ENCODE data around the gene DBF4.
A peak's percentile ranks its signal among the peaks of the same experiment; 100 is the strongest.
"Not testable (repeated sequence)": the region's sequence is repeated elsewhere in the genome, so short reads cannot be mapped to it uniquely, and the experiment has no call there.

The DBF4 gene

DNA sequence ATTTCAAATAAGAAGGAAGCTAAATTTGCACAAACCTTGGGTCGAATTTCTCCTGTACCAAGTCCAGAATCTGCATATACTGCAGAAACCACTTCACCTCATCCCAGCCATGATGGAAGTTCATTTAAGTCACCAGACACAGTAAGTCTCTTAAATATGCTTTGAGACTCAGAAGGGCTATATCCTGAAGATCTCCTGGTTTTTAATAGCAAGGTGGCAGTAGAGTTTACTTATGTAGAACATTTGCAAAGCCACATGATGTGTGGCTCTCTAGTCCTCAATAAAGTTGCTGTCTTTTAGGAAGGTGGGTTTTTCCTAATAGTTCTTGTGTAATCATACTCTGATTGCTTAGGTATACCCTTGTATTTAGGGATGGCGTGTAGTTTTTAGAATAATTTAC is 8.7 kb downstream of the DBF4 start:
- DNase-seq (ENCODE audit: low spot score), result no peak

DNA sequence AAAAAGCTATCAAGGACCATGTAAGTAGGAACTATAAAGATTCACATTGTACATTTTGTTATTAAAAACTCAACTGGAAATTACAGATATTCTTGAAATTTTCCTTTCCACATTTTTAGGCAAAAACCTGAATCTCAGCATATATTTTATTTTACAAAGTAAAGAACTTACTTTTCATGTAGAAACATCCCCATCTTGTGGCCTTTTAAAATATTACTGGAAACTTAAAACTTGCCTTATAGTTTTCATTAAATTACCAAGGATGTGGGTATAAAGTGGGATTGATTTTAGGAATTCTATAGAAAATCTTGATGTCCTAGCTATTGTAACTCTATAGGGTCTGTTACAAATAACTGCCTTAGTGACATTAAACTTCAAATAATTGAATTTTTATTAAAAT is 10.6 kb downstream of the DBF4 start:
- no peak for DNase-seq (ENCODE audit: low spot score)

- no peak for DNase-seq (ENCODE audit: low spot score)
These were observed 19.1 kb downstream of the DBF4 start for GRCh38 chr7:87895363-87895762.

- no peak for DNase-seq (ENCODE audit: low spot score)
These were observed 23.0 kb downstream of the DBF4 start for GRCh38 chr7:87899255-87899654.

DNA sequence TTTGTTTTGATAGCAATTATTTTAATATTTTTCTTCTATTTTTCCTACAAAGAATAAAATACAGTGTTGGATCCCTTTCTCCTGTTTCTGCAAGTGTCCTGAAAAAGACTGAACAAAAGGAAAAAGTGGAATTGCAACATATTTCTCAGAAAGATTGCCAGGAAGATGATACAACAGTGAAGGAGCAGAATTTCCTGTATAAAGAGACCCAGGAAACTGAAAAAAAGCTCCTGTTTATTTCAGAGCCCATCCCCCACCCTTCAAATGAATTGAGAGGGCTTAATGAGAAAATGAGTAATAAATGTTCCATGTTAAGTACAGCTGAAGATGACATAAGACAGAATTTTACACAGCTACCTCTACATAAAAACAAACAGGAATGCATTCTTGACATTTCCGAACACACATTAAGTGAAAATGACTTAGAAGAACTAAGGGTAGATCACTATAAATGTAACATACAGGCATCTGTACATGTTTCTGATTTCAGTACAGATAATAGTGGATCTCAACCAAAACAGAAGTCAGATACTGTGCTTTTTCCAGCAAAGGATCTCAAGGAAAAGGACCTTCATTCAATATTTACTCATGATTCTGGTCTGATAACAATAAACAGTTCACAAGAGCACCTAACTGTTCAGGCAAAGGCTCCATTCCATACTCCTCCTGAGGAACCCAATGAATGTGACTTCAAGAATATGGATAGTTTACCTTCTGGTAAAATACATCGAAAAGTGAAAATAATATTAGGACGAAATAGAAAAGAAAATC is 31.0 kb downstream of the DBF4 start:
- DNase-seq (ENCODE audit: low spot score), result not testable (repeated sequence)

- DNase-seq (ENCODE audit: low spot score), result not testable (repeated sequence)
These were observed 32.5 kb downstream of the DBF4 start for GRCh38 chr7:87908814-87909213.

- no peak for DNase-seq (ENCODE audit: low spot score)
These were observed 35.8 kb downstream of the DBF4 start for GRCh38 chr7:87912121-87912520.

- DNase-seq (ENCODE audit: low spot score), result no peak
These were observed 42.4 kb downstream of the DBF4 start for GRCh38 chr7:87918740-87919139.

GRCh38 chr7:87919875-87920274 is 43.6 kb downstream of the DBF4 start:
- no peak for DNase-seq (ENCODE audit: low spot score)

- DNase-seq (ENCODE audit: low spot score), result no peak
These were observed 44.3 kb downstream of the DBF4 start for GRCh38 chr7:87920578-87920977.

- not testable (repeated sequence) for DNase-seq (ENCODE audit: low spot score)
These were observed 46.6 kb downstream of the DBF4 start for GRCh38 chr7:87922759-87923395.

GRCh38 chr7:87926581-87927461 is 50.5 kb downstream of the DBF4 start:
- peak; percentile 56 for DNase-seq (ENCODE audit: low spot score)

DNA sequence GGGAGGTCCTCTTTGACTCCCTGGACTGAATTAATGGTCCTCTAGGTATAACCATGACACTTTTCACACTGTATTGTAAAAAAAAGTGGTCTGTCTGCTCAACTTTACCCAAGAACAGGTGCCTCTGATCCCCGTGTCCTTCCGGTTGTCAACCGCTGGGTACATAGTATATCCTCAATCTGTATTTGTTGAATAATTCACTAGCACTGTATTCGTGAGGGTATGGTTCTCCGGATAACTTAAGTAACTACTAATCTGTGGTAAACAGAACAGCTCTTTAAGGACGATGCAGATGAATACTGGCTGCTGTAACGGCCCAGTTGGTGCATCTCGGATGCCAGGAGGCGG is 57.3 kb downstream of the DBF4 start:
- no peak for DNase-seq (ENCODE audit: low spot score)

DNA sequence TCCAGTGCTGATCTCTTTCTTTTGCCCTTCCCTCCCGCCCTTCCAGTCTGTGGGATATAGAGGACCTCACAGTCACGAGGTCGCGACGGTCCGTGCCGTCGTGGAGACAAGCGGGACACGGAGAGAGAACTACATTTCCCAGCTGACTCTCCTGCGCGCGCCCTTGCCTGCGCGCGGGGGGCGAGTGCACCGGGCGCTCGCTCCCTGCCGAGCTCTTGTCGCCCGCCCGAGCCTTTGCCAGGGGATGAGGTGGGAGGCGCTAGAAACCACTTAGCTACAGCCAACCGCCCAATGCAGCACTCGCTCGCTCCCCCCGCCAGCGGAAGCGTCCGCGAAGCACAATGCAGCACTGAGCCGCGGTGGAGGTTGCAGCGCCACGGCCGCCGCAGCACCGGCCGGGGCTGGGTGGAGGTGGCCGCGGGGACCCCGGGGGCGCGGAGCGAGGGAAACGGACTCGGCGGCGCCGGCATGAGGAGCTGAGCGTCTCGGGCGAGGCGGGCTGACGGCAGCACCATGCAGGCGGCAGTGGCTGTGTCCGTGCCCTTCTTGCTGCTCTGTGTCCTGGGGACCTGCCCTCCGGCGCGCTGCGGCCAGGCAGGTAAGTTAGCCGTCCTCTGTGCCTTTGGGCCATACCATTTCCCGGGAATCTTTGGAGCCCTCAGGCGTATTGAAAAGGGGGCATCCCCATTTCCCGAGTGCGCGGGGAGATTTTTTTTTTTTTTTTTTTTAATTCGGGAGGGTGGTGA is 57.8 kb downstream of the DBF4 start, which contains the start of gene ADAM22:
TSS of gene ADAM22 (plus strand) at position 299 of the 746 bp plus-strand sequence. CDS start at position 514, 215 bp downstream.
- DNase-seq (ENCODE audit: low spot score), result peak; percentile 91

GRCh38 chr7:87934699-87935383 is 58.5 kb downstream of the DBF4 start:
- peak; percentile 60 for DNase-seq (ENCODE audit: low spot score)

DNA sequence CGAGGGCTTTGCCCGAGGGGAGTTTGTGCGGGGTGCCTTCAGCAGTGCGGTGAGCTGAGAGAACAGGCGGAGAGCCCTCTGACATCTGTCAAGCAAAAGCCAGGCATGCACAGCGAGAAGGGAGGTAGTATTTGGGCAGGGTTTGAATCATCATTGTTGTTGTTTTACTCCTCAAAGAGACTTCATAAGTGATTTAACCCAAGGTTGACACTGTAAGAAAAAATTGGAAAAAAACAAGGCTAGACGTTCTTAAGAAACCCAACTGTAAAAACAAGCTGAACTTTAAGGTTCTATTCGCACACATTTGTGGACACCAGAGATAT is 59.1 kb downstream of the DBF4 start:
- DNase-seq (ENCODE audit: low spot score), result no peak

GRCh38 chr7:87941138-87941537 is 64.8 kb downstream of the DBF4 start:
- DNase-seq (ENCODE audit: low spot score), result no peak

GRCh38 chr7:87944547-87944946 is 68.3 kb downstream of the DBF4 start:
- DNase-seq (ENCODE audit: low spot score), result no peak

GRCh38 chr7:87945926-87946325 is 69.6 kb downstream of the DBF4 start:
- not testable (repeated sequence) for DNase-seq (ENCODE audit: low spot score)

DNA sequence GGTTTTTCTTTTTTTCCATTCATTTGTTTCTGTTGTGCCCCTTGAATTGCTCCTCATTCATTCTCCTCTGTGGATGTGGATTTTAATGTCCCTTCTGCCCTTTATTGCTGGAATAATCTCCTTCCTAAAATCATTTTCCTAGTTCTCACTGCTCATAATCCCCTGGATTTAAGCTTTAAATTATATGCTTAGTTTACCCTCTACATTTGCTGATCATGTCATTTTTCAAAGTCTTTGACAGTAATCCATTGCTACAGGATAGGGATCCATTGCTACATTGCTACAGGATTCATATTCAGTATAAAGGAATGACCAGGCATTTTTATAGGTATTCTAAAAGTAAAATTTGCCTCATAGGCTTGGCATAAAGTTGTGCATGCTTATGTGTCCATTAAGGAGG is 72.1 kb downstream of the DBF4 start:
- DNase-seq (ENCODE audit: low spot score), result no peak
